ENCODE results near the gene NRP2.

NRP2 gene

DNA sequence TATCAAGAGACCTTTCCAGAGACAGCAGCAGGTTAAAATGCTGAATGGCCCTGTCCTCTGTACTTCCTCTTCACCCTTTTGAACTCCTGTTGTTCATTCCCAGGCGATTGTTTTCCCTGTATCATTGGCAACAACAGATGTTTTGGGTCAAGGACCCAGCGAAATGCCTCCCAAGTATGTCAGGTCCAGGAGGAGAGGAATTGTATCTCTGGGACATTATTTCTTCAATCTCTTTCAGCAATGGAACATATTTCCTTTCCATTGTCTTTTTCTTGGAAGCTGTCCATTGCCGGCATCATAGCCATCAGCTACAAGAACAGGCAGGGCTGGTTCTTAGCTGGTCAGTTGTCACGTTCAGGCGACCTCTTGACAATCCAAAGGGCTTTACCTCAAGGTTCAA lies 76.2 kb downstream of the NRP2 start:
- no peak for DNase-seq

DNA sequence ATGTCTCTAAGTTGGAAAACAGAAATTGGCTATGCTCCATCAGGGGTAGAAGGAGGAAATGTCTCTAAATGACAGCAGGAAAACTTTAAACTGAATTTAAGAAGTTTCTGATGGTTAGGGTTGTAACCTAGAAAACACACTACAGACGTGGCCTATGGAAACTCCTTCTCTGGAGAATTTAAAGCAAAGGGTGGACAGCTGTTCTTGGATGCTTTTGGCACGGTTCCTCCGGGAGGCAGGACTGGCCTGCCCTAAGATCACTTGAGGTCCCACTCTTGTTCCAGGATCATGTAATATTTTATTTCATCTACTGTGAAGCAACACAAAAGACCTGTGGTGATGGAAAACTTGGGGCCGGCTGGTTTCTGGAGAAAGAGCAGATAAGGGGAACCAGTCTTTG lies 77.0 kb downstream of the NRP2 start:
- DNase-seq, result no peak

DNA sequence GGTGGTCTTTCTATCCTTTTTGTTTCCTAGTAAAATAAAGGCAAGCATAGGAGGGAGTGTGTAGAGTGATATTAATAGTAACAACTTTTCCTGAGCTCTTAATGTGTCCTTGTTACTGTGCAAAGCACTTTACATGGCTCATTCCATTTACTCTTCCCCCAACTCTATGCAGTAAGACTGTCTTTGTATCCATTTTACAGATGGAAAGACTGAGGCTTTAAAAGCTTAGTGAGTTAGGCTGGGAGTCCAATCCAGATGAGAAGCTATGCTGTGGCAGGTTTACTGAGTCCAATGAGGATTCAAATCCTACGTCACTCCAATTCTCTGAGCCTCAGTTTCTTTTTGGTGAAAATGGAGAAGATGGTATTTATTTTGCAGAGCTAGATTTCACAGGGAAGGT lies 77.4 kb downstream of the NRP2 start:
- no peak for DNase-seq

DNA sequence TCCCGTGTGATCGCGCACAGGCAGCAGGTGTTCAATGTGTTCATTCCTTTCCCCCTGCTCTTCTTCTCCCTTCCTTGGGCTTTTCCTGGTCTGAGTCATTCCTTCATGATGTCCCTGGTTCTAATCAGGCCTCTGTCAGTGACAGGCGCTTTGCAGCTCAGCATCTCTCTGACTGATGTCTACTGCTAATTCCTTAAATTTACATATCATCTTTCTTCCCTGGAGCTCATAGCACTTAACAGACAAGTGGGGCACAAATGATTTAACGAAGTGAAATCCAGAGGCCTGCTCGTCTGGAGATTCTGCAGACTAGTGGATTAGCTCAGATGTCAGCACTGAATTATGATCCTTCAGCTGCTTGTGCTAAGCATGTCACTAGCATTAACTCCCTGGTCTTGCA lies 77.9 kb downstream of the NRP2 start:
- no peak for DNase-seq

DNA sequence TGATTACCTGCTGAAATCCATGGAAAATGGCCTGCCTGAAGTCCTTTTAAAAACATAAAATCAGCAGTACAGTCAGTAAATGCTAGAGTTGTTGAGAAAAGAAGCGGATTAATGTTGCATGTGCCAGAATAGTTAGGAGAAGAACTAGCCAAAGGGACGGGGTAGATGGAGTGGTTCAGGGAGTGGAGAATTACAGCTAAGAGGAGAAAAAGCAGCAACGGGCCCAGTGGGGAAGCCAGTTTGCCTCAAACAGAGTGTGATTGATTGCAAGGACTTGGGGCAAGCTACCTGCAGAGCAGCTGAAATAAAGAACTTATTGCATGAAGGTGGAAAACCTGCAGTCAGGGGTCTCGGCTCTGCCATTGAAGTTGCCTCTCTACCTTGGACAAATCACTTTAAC lies 79.1 kb downstream of the NRP2 start:
- no peak for DNase-seq

DNA sequence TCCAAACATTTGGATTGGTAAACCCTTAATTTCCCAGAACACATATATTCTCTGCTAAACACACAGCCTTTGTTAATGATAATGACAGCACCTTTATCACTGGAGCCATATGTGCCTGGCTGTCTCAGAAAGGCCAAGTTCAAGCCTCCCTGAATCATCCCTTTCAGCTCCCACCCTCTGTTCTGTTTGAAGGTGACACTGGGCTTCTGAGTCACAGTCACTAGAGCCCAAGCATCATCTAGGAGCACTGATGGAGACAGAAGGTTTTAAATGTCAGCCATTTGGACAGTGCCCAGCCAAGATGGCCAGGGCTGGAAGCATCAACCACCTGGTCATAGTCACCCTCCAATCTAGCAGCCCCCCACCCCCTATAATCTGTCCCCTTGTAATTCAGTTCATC lies 80.6 kb downstream of the NRP2 start:
- no peak for DNase-seq

DNA sequence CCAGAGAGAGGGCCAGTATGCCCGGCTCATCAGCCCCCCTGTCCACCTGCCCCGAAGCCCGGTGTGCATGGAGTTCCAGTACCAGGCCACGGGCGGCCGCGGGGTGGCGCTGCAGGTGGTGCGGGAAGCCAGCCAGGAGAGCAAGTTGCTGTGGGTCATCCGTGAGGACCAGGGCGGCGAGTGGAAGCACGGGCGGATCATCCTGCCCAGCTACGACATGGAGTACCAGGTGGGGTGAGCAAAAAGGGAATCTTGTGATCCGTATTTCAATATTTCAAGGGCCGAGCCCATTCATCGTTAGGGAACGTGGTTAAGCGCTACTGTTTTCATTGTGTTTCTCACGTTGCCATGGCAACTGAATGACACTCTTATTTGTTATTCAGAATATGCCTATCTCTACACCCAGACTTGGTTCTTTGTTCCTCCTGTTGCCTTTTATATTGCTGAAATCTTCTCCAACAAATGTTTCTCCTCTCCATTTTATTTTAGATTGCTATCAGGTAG lies 81.5 kb downstream of the NRP2 start:
- DNase-seq, result peak; percentile 26

DNA sequence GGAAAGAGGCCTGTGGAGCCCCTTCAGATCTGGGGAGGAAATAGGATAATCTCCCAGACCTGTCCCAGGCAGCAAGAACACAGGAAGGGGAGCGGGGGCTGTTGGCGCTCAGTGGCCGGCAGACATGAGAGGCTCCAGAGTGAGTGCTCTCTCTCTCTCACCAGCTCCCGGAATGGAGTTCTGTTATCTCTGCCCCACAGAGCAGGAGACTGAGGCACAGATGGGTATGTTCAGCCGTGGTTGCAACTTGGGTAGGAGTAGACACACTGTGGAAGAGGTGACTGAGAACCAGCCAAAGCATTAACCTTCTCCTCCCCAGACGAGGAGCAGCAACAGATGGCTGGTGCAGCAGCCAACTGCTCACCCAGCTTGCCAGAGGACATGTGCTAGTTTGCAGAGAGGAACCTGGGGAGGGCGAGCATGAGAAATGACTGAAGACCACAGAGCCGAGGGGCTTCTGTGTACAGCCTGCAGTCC lies 82.0 kb downstream of the NRP2 start:
- DNase-seq, result no peak

DNA sequence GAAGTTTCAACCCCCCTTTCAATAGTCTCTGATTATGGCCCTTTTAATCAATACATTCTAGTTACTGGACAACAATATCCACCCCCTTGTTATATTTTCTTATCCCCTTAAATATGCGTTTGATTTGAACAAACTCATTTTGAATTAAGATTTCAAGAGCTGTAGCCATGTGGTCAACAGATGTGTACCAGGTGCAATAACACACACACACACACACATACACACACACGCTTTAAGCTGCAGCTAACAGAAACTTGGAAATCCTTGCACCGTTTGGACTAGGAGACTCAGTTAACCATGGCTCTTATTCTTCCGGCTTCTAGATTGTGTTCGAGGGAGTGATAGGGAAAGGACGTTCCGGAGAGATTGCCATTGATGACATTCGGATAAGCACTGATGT lies 82.8 kb downstream of the NRP2 start:
- no peak for DNase-seq

DNA sequence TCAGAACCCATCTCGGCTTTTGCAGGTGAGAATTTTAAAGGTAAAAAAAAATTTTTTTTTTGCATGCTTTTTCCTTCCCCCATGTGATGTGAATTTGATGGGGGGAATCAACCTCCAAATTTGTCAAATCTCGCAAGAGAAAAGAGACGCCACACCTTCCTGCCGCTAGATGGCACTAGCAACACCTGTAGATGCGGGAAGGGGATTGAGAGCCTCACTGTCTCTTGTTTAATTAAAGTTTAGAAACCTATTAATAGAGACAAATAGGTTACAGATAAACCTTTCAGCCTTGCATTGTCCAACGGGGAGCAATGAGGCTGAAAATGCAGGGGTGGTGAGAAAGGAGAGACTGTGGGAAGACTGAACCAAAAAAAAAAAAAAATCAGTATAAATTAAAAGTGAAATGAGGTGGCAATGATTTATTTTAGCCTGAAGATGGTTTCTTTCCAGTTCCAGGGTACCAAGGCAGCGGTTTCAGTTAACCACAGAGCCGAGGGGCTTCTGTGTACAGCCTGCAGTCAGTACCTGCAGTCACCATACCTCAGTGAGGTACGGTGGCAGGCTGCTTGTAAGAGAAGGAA lies 84.6 kb downstream of the NRP2 start:
- DNase-seq, result peak; percentile 72

DNA sequence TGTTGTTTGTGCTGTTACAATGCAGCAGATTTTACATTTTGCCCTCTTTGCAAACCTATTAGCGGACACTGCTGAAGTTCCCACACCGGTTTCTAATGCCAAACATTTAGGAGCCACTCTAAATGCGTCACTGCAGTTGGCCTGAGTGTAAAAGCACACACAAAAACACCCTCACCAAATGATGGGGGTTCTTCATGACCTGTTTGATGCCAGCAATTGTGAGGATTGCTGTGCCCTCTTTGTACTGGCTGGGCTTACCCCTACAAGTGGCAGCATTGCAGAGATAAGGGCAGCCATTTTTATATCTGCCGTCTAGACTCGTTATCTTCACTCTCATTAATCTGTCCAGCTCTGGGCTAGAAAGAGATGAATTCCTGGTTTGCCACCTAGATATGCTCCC lies 85.3 kb downstream of the NRP2 start:
- DNase-seq, result no peak

DNA sequence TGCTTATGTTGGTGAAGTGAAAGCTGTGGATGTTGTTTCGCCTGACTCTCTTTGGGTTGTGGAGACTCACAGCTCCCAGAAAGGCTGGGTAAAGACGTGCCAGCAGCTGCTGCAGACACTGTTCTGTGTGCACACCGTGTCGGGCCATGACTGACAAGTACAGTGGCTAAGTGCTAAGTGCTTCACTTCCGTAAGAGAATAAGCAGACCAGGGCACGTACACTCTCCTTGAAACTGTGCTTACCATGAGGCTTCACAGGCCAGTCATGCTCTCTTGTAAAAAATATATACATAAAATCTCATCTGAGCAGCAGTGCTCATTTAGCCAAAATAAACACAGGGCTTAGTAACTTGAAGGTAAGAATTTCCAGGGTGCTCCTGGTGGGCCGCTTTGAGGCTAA lies 86.0 kb downstream of the NRP2 start:
- DNase-seq, result no peak

DNA sequence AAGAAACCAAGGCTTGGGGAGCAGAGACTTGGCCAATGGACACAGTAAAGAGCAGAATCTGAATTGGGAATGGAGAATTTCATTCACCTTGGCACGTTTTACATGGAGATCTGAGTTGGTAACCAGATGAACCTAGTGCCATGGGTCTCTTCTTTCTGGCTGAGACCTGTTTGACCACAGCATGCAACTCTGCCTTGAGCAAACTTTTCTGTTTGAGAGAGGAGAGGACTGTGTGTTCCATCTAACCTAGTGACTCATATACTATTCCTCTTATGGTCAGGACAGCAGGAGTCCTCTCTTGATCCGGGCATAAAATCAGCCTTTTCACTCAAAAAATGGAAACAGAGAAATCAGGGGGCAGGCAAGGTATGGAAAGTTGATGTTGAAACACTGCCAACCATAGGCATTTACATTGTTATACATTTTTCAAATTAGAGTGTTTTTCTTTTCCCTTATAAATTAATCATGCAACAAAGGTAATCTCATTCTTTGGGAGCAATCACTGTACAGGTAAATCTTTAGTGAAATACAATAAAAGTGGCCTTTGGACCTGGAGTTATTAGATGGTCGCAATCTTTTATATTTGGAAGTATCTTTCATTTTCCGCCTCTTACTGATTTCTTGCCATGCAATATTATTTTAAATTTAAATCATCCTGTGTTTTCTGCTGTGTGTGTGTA lies 86.7 kb downstream of the NRP2 start:
- DNase-seq, result no peak

DNA sequence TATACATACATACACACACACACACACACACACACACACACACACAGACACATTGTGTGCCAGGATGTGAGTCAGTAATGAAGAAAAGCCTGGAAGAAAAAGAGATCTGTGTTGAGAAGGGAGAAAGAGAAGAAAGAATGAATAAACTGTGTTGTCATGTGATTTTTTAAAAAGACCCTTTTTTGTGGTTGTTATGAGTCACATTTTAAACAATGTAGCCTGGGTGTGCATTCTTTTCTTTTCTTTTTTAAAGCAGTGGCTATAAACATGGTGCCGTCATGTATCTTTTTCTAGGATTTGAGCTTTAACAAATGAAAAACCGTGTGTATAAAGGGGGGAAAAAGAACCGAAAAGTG lies 87.2 kb downstream of the NRP2 start:
- DNase-seq, result no peak

DNA sequence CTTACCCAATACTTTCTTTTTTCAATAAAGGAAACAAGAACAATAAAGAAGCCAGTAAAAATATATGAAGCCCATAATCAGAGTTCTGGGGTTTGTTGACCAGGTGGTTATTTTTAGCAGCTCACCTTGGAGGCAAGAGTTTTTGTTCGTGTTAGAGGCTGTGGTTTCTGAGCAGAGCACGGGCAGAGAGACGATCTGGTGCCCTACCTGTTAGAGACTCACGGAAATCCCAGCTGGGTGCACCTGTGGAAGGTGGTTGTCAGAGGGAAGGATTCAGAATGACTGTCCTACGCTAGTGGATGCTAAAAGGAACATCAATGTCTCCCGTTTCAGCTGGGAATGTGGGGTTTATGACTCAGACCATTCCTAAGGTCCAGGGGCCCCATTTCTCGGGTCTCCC lies 87.6 kb downstream of the NRP2 start:
- no peak for DNase-seq

DNA sequence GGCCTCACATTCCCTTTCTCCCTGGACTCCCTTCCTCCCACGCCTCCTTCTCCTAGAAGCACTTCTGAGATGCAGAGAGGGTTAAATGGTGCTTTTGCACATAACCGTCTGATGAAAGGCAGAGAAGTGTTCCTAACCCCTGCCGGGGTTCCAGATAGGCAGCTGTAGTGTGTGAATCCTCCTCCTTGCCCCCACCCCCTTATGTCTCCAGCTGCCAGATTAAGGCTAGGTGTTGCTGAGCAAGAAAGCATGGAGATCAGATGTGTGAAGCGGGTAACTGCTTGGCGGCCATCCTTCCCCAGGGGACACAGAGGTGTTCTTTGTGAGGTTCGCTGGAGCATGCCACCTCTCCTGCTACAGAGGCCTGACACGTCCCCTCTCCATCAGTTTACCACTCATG lies 88.3 kb downstream of the NRP2 start:
- DNase-seq, result no peak

DNA sequence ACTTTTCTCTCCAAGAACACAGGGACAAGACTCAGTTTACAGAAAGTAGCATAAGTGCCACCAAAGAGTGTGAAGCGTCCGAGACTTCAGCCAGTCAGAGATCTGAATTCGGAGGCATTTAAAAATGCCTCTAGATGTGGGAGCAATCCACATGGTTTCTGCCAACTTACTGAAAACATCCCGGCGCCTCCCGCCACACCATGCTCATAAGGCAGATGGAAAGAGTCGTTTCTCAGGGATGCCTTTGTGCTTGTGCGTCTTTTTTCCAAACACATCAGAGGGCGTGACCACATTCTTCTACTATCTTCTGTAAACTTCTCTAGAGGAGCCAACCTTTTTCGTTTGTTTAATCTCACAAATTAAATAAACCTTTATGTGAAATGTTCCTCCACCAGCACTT lies 88.7 kb downstream of the NRP2 start:
- no peak for DNase-seq

DNA sequence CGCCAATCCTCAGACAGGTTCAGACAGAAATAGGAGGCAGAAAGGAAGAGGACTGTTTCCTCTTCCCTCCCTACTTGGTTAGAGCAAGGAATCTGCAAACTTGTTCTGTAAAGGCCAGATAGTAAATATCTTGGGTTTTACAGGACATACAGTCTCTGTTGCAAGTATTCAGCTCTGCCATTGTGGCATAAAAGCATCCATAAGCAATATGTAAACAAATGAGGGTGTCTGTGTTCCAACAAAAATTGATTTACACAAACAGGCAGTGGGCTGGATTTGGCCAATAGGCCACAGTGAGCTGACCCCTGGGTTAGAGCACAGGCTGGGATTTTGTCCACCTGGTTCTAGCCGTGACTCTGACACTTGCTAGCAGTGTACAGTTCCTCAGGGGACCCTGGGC lies 89.4 kb downstream of the NRP2 start:
- DNase-seq, result no peak

DNA sequence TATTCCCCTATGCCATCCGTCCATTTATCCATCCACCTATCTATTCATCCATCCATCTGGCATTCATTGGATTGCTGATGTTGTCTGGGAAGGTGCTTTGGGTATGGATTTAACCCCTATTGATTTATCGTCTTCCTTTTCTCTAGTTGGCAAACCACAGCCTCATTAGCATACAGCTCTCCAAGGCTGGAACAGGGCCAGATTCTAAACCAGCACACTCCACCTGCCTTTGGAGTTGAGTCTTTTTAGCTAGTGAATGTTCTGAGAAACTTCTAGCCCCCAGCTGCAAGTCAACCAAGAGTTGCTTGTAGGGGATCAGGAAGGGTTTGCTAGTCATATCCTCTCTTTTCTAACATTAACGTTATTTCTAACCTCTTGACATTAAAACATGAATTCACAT lies 90.7 kb downstream of the NRP2 start:
- DNase-seq, result no peak

DNA sequence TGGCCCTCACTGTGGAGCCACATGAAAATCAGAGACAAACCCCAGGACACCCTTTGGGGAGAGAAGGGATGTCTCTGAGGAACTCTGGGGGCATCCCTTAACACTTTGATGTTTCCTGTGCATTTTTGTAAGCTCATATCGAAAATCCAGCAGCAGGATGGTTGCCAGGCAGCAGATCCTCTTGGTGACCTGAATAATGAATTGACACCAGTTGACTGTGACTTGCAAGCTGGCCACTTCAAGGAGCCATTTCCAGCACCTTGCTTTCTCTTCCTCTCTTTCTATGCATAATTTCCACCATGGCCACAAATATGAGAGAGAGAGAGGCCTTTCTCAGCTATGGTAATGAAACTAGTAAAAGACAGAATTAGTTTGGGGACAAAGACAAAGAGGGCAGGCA lies 91.7 kb downstream of the NRP2 start:
- DNase-seq, result no peak

DNA sequence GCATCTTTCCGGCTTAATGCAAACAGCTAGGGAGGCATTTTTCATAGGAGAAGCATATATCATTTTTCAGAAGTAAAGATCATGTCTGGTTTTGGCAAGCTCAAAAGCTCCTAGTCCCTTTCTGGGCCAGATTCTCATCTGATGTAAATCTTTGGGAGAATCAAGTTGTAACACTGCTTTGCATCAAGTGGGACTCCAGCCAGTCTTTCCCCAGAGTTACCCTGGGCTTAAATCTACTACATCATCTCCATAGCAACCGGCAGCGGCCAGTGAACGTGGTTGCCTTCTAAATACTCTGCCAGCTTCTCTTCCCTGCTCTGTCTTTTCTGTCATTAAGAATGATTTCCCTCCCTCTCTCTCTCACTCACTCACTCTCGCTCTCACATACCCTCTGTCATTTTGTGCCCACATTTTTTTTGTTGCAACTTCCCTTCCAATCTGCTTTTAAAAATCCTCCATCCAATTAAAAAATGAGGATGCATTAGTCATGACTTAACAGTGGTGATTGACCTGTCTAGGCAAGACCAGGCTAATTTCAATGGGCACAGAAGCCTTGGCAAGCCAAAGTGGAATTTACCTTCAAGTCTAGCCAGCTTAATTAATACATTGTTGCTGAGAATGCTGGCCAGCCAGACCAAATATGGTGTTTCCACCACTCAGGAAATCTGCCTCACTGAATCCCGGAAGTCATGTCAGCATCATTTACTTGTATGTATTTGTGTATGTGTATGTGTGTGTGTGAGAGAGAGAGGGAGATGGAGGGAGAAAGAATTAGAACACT lies 93.0 kb downstream of the NRP2 start:
- DNase-seq, result no peak

DNA sequence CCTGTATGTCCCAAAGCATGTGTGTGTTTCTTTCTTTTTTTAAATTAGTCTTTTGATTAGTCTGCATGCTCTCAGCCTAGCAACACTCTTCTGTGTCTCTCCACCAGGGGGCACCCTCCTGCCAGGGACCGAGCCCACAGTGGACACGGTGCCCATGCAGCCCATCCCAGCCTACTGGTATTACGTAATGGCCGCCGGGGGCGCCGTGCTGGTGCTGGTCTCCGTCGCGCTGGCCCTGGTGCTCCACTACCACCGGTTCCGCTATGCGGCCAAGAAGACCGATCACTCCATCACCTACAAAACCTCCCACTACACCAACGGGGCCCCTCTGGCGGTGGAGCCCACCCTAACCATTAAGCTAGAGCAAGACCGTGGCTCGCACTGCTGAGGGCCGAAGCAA lies 93.8 kb downstream of the NRP2 start:
- peak; percentile 63 for DNase-seq

DNA sequence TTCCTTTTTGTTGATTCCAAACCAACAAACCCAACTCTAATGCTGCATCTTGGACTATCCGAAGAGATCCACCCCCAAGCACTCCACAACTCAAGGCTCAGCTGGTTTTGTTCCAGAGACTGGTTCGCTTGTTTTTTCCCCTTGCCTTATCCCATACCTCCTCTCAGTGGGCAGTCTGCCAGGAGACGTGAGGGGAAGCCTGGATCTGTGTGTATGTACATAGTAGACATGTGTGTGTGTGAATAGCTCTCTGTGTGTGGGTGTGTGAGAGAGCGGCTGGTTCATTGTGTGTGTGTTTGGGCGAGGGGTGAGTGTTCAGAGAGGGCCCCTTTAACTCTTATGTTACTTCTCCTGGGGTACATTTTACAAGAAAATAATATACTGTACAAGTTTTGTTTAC lies 94.4 kb downstream of the NRP2 start:
- DNase-seq, result no peak

DNA sequence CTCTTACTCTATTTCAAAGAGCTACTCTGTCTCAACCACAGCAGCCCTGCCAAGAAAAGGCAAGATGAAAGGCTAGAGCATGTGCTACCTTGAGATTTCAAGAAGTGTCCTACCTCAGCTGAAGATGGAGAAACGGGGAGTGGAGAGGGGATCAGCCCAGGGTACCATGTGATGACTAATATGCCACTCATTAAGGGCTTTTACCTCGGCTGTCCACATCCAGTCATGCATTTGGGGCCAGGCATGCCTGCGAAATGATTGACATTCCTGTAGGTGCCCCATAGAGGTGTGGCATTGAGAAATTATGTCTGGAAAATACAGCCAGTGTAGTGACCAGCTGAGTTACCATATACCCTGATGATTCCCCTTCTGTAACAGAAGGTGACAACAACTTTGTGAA lies 96.1 kb downstream of the NRP2 start:
- no peak for DNase-seq
